GM19455 (cell line): ENCODE results near the gene PCDHB9.
"Not testable (repeated sequence)": the region's sequence is repeated elsewhere in the genome, so short reads cannot be mapped to it uniquely, and the experiment has no call there.

ENCODE experiments used
- ATAC-seq: cut with Tn5 transposase; IDR thresholded peaks from one replicate; pipeline ENCODE4 v1.9.1; 2021; ENCODE audit not compliant: unreplicated experiment

Gene PCDHB9

GRCh38 chr5:141184117-141184855, 2.7 kb upstream of the PCDHB9 start:
- not testable (repeated sequence) for ATAC-seq

- ATAC-seq, result not testable (repeated sequence)
Observed at GRCh38 chr5:141188682-141189081, 1.7 kb downstream of the PCDHB9 start.

GRCh38 chr5:141189131-141189530, 2.2 kb downstream of the PCDHB9 start:
- ATAC-seq, result not testable (repeated sequence)

GRCh38 chr5:141192110-141192725, 5.3 kb downstream of the PCDHB9 start, which contains the start of gene PCDHB10:
PCDHB10 (plus strand) TSS chr5:141192353; CDS start chr5:141192553, 200 bp downstream.
- no peak for ATAC-seq

GRCh38 chr5:141194332-141194731, 7.4 kb downstream of the PCDHB9 start:
- not testable (repeated sequence) for ATAC-seq

GRCh38 chr5:141196363-141196762, 9.4 kb downstream of the PCDHB9 start:
- no peak for ATAC-seq

GRCh38 chr5:141199359-141200235, 12.6 kb downstream of the PCDHB9 start, which contains the start of gene PCDHB11:
PCDHB11 (plus strand) TSS chr5:141199627; CDS start chr5:141199775, 148 bp downstream.
- ATAC-seq, result no peak

GRCh38 chr5:141201126-141201525, 14.2 kb downstream of the PCDHB9 start:
- not testable (repeated sequence) for ATAC-seq

- ATAC-seq, result not testable (repeated sequence)
Observed at GRCh38 chr5:141201646-141202045, 14.7 kb downstream of the PCDHB9 start.

- ATAC-seq, result no peak
Observed at GRCh38 chr5:141208478-141208877, 21.5 kb downstream of the PCDHB9 start, which contains the start of gene PCDHB12. PCDHB12 (plus strand) TSS chr5:141208719; CDS start chr5:141208908, 189 bp downstream.

- ATAC-seq, result not testable (repeated sequence)
Observed at GRCh38 chr5:141210281-141210680, 23.3 kb downstream of the PCDHB9 start.

- ATAC-seq, result not testable (repeated sequence)
Observed at GRCh38 chr5:141210849-141211248, 23.9 kb downstream of the PCDHB9 start.

GRCh38 chr5:141213656-141214339, 26.8 kb downstream of the PCDHB9 start, which contains the start of gene PCDHB13:
PCDHB13 (plus strand) TSS chr5:141213919; CDS start chr5:141214124, 205 bp downstream.
- ATAC-seq, result not testable (repeated sequence)

- ATAC-seq, result not testable (repeated sequence)
Observed at GRCh38 chr5:141214583-141214982, 27.6 kb downstream of the PCDHB9 start.

- ATAC-seq, result not testable (repeated sequence)
Observed at GRCh38 chr5:141215504-141215903, 28.5 kb downstream of the PCDHB9 start.

- not testable (repeated sequence) for ATAC-seq
Observed at GRCh38 chr5:141216035-141216434, 29.1 kb downstream of the PCDHB9 start.

GRCh38 chr5:141223112-141223783, 36.3 kb downstream of the PCDHB9 start, which contains the start of gene PCDHB14:
PCDHB14 (plus strand) TSS chr5:141223343; CDS start chr5:141223506, 163 bp downstream.
- ATAC-seq, result no peak

- ATAC-seq, result not testable (repeated sequence)
Observed at GRCh38 chr5:141224844-141225243, 37.9 kb downstream of the PCDHB9 start.

GRCh38 chr5:141225421-141225820, 38.5 kb downstream of the PCDHB9 start:
- not testable (repeated sequence) for ATAC-seq
